Measurements from ENCODE around the gene F2RL1. TPM values are rescaled to one million over a fixed set of nuclear protein-coding genes. Genes with fewer than 3 reads are reported as not detected.
"Not testable (repeated sequence)": the region's sequence is repeated elsewhere in the genome, so short reads cannot be mapped to it uniquely, and the experiment has no call there.

F2RL1 gene
- total and polyA plus RNA-seq, 2 of the 13 experiments (the other 11 are each of a cell fraction or from before 2014, with no cell fraction given): 9.9 to 23.0 TPM

- H3K36me3 ChIP-seq (replicated peaks in 1 of 2; ENCODE audit: control insufficient read depth in 1 of 2, insufficient read depth in 2 of 2, low read length in 2 of 2); ATAC-seq; POLR2A ChIA-PET; H3K4me3 ChIP-seq (replicated peaks in 1 of 3; ENCODE audit: insufficient read depth in 1 of 3, low read depth in 2 of 3, low read length in 3 of 3); BruUV-seq (replicated peaks); intact Hi-C loops (cut with micrococcal nuclease; ENCODE audit: unreplicated experiment); H2AFZ ChIP-seq (ENCODE audit: low read length); H3K79me2 ChIP-seq (ENCODE audit: insufficient read depth, low read length); H3K27me3 ChIP-seq (ENCODE audit: control insufficient read depth in 1 of 2, insufficient read depth in 2 of 2, low read length in 2 of 2); H3K4me2 ChIP-seq (ENCODE audit: low read depth, low read length); CTCF ChIA-PET (ENCODE audit: low intra/inter-chr PET ratio, low total read pairs); H4K20me1 ChIP-seq (ENCODE audit: insufficient read depth, low read length); H3K27ac ChIP-seq (ENCODE audit: extremely low read length, insufficient read depth, low read length); H3K9me3 ChIP-seq (ENCODE audit: low read length); DNase-seq (ENCODE audit: low spot score); H3K9ac ChIP-seq (ENCODE audit: insufficient read depth, low read depth, low read length); in situ Hi-C loops (cut with HindIII; ENCODE audit: extremely low pct_ligation_motif_present, low pct_unique_long_range_greater_than_20kb); FAIRE-seq: not testable (repeated sequence)
- 27% methylated on average over 4 of the region's 4 CpGs for WGBS (ENCODE audit: low lambda C conversion rate)
- H3K4me1 ChIP-seq (ENCODE audit: insufficient read depth, low read length): peaks cover 19% of the 10 kb centered on the region; the same call in 1 of the 2 replicates
Measured at GRCh38 chr5:76856800-76857199, 38.0 kb downstream of the F2RL1 start.

- in situ Hi-C loops (cut with HindIII; ENCODE audit: extremely low pct_ligation_motif_present, low pct_unique_long_range_greater_than_20kb): no loop called here
- Histone ChIP-seq H3K9ac (ENCODE audit: insufficient read depth, low read depth, low read length) (no peak overlapping the region), H3K36me3 (replicated peaks in 1 of 2; ENCODE audit: control insufficient read depth in 1 of 2, insufficient read depth in 2 of 2, low read length in 2 of 2) (no peaks in the 10 kb centered on the region), H3K27me3 (ENCODE audit: control insufficient read depth in 1 of 2, insufficient read depth in 2 of 2, low read length in 2 of 2) (no peaks in the 10 kb centered on the region), H3K27ac (ENCODE audit: extremely low read length, insufficient read depth, low read length) (no peak overlapping the region), H3K4me2 (ENCODE audit: low read depth, low read length) (no peak overlapping the region), H3K79me2 (ENCODE audit: insufficient read depth, low read length) (no peaks in the 10 kb centered on the region), H3K4me1 (ENCODE audit: insufficient read depth, low read length) (peaks cover 10% of the 10 kb centered on the region; the same call in 1 of the 2 replicates), H2AFZ (ENCODE audit: low read length) (no peak overlapping the region), H3K4me3 (replicated peaks in 1 of 3; ENCODE audit: insufficient read depth in 1 of 3, low read depth in 2 of 3, low read length in 3 of 3) (no peak overlapping the region), H3K9me3 (ENCODE audit: low read length) (no peaks in the 10 kb centered on the region), H4K20me1 (ENCODE audit: insufficient read depth, low read length) (no peaks in the 10 kb centered on the region)
- POLR2A ChIA-PET: no interaction called here
- intact Hi-C loops (cut with micrococcal nuclease; ENCODE audit: unreplicated experiment): no loop called here
- no peak for FAIRE-seq
- no peak for DNase-seq (ENCODE audit: low spot score)
- no peak for ATAC-seq
- no TSS peak for BruUV-seq (replicated peaks)
- CTCF ChIA-PET (ENCODE audit: low intra/inter-chr PET ratio, low total read pairs): no interaction called here
- 44% methylated on average over 8 of the region's 10 CpGs for WGBS (ENCODE audit: low lambda C conversion rate)
- TF ChIP-seq MTERF4 (CRISPR knock-in tag; IDR thresholded peaks at IDR 0.05) (no peak), CEBPZ (IDR thresholded peaks at IDR 0.05; ENCODE audit: low read length) (no peak), SNAPC2 (CRISPR knock-in tag; IDR thresholded peaks at IDR 0.05) (no peak), ZNF766 (CRISPR knock-in tag; IDR thresholded peaks at IDR 0.05; ENCODE audit: borderline replicate concordance) (no peak), ZSCAN20 (CRISPR knock-in tag; IDR thresholded peaks at IDR 0.05; ENCODE audit: borderline replicate concordance) (no peak), ZKSCAN8 (CRISPR knock-in tag; IDR thresholded peaks at IDR 0.05; ENCODE audit: borderline replicate concordance) (no peak), FOXK1 (CRISPR knock-in tag; IDR thresholded peaks at IDR 0.05; ENCODE audit: borderline replicate concordance, low read depth) (no peak), ZNF333 (CRISPR knock-in tag; IDR thresholded peaks at IDR 0.05; ENCODE audit: borderline replicate concordance) (no peak), ZSCAN29 (CRISPR knock-in tag; conservative IDR thresholded peaks at IDR 0.05) (no peak), TEAD2 (CRISPR knock-in tag; IDR thresholded peaks at IDR 0.05) (no peak)
Measured at GRCh38 chr5:76859591-76860247, 40.9 kb downstream of the F2RL1 start.

Data from HepG2 (cell line).